ENCODE results near the gene BRD4. TPM values are rescaled to one million over a fixed set of nuclear protein-coding genes. Genes with fewer than 3 reads are reported as not detected.

Gene BRD4
- total RNA-seq, 2 donors from 2014 or later = 45.6 to 76.0 TPM

DNA sequence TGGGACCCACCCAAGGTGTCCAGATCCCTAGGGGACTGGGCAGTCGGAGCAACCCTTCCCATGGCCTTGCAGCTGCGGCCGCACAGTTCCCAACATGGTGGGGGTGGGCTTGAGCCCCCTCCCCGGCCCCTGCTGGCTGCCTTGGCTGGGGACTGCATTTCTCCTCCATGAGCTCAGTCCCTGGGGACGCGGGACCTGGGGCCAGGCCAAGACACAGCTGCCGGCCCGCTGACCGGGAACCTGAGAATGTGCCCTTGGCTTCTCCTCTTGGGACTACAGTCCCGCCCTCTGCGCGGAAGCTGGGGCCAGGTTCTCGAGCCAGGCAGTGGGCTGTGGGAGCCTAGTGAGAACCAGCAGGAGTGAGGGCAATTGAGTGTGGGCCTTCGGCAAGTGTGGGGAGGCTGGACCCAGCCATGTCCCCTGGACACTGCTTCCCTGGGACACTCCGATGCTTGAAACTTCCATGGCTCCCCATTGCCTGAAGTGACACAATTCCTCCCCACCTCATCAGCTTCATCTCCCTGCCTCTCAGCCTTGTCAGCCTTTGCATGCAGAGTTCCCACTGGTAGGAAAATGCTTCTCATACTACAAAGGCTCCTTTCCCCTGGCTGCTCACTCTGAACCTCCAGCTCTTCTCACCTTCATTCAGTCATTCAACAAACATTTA lies 118.5 kb downstream of the BRD4 start:
- TF ChIP-seq POLR2AphosphoS5 (IDR thresholded peaks at IDR 0.05) (no peak), POLR2A (IDR thresholded peaks at IDR 0.05) (no peak)
- TF ChIP-seq, protein P1, sequence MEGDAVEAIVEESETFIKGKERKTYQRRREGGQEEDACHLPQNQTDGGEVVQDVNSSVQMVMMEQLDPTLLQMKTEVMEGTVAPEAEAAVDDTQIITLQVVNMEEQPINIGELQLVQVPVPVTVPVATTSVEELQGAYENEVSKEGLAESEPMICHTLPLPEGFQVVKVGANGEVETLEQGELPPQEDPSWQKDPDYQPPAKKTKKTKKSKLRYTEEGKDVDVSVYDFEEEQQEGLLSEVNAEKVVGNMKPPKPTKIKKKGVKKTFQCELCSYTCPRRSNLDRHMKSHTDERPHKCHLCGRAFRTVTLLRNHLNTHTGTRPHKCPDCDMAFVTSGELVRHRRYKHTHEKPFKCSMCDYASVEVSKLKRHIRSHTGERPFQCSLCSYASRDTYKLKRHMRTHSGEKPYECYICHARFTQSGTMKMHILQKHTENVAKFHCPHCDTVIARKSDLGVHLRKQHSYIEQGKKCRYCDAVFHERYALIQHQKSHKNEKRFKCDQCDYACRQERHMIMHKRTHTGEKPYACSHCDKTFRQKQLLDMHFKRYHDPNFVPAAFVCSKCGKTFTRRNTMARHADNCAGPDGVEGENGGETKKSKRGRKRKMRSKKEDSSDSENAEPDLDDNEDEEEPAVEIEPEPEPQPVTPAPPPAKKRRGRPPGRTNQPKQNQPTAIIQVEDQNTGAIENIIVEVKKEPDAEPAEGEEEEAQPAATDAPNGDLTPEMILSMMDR (IDR thresholded peaks at IDR 0.05) = no peak
- Histone ChIP-seq H3K27me3 (replicated peaks; ENCODE audit: insufficient read depth) (no peaks in the 10 kb centered on the region), H3K4me1 (replicated peaks) (no peaks in the 10 kb centered on the region), H3K27ac (no peak overlapping the region), H3K9me3 (no peaks in the 10 kb centered on the region), H3K4me3 (no peak overlapping the region), H3K36me3 (no peaks in the 10 kb centered on the region)
- intact Hi-C loops (cut with DNase I) = no loop called here
- 63% methylated on average over 15 of the region's 15 CpGs for WGBS
- DNase-seq (ENCODE audit: low spot score) = no peak

DNA sequence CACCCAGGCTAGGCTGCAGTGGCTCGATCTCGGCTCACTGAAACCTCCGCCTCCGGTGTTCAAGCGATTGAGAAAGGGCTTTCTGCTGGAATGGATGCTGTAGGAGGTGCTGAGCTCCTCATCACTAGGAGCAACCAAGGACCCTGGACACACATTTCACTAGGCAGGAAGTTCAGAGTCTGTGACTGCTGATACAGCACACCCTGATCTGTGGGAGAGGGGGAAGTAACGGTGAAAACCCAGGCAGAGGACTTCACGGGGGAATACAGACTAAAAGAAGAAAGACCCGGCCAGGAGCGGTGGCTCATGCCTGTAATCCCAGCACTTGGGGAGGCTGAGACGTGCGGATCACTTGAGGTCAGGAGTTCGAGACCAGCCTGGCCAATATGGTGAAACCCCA lies 119.6 kb downstream of the BRD4 start:
- Histone ChIP-seq H3K4me3 (no peak overlapping the region), H3K36me3 (no peaks in the 10 kb centered on the region), H3K27ac (no peak overlapping the region), H3K27me3 (replicated peaks; ENCODE audit: insufficient read depth) (no peaks in the 10 kb centered on the region), H3K4me1 (replicated peaks) (no peaks in the 10 kb centered on the region), H3K9me3 (no peaks in the 10 kb centered on the region)
- WGBS = 94% methylated on average over 12 of the region's 12 CpGs
- DNase-seq (ENCODE audit: low spot score) = no peak
- intact Hi-C loops (cut with DNase I) = no loop called here
- no peak for TF ChIP-seq POLR2A (IDR thresholded peaks at IDR 0.05)
- TF ChIP-seq POLR2AphosphoS5 (IDR thresholded peaks at IDR 0.05) = no peak
- TF ChIP-seq, protein P1 (IDR thresholded peaks at IDR 0.05) = no peak

- no peak for DNase-seq (ENCODE audit: low spot score)
- Histone ChIP-seq H3K4me3 (no peak overlapping the region), H3K27me3 (replicated peaks; ENCODE audit: insufficient read depth) (no peaks in the 10 kb centered on the region), H3K36me3 (no peaks in the 10 kb centered on the region), H3K9me3 (no peaks in the 10 kb centered on the region), H3K4me1 (replicated peaks) (no peaks in the 10 kb centered on the region), H3K27ac (no peak overlapping the region)
- no peak for TF ChIP-seq POLR2AphosphoS5 (IDR thresholded peaks at IDR 0.05)
- TF ChIP-seq, protein P1 (IDR thresholded peaks at IDR 0.05) = no peak
- TF ChIP-seq POLR2A (IDR thresholded peaks at IDR 0.05) = no peak
- intact Hi-C loops (cut with DNase I) = no loop called here
- WGBS = 75% methylated on average over 5 of the region's 5 CpGs
Observed at GRCh38 chr19:15210323-15210781, 122.0 kb downstream of the BRD4 start.

- H3K4me3 ChIP-seq = no peak overlapping the region
- no peaks in the 10 kb centered on the region for H3K9me3 ChIP-seq
- no peaks in the 10 kb centered on the region for H3K27me3 ChIP-seq (replicated peaks; ENCODE audit: insufficient read depth)
- 93% methylated on average over 18 of the region's 18 CpGs for WGBS
- no peaks in the 10 kb centered on the region for H3K4me1 ChIP-seq (replicated peaks)
- no peaks in the 10 kb centered on the region for H3K36me3 ChIP-seq
- intact Hi-C loops (cut with DNase I) = no loop called here
- no peak overlapping the region for H3K27ac ChIP-seq
- no peak for DNase-seq (ENCODE audit: low spot score)
- TF ChIP-seq, protein P1 (IDR thresholded peaks at IDR 0.05) = no peak
- TF ChIP-seq POLR2AphosphoS5 (IDR thresholded peaks at IDR 0.05) (no peak), POLR2A (IDR thresholded peaks at IDR 0.05) (no peak)
Observed at GRCh38 chr19:15201374-15202023, 130.8 kb downstream of the BRD4 start.

Measured in prostate gland (tissue), 2 donors.